K562 (cell line): Measurements from ENCODE around the gene FARP2. TPM values are rescaled to one million over a fixed set of nuclear protein-coding genes. Genes with fewer than 3 reads are reported as not detected.

Experiments
- ATAC-seq: fragments of 200-7000 bp; cut with Tn5 transposase; 3 replicates; pipeline ENCODE4 v1.9.1; 2020; ENCODE audit warnings: moderate library complexity
- BruUV-seq: library from RNA; stranded (reverse); fragments of 400-500 nt; replicated peaks from 2 replicates; lab custom pipeline; 2021; lab: Mats Ljungman, UMichigan
- CTCF ChIA-PET: fragments of 300-600 bp; formaldehyde crosslinking; extraction: SDS; loops from one replicate; lab custom pipeline; 2021; ENCODE audit warnings: low intra/inter-chr PET ratio; lab: Yijun Ruan, JAX
- POLR2A ChIA-PET: fragments of 300-600, 350-650 bp; sonication (Branson Sonifier 250); formaldehyde crosslinking; extraction: SDS; loops from one replicate; lab custom pipeline; 2021; ENCODE audit warnings: antibody characterized with exemption, inconsistent platforms; lab: Yijun Ruan, JAX
- DNase-seq, 4 experiments: peaks; one replicate each; pipeline versions ENCODE4 v3.0.0 to v3.0.0-alpha.2; 2011 to 2018; ENCODE audit warnings: low spot score in 3 of 4, mixed read lengths in 3 of 4; ENCODE audit errors: extremely low read depth in 1 of 4
- FAIRE-seq: peaks from 2 replicates; lab custom pipeline; 2011; peaks lifted over from hg19 to GRCh38; lab: Jason Lieb, UNC
- H2AFZ ChIP-seq: 2 replicates; pipeline ENCODE4 v1.6.0; 2011; ENCODE audit warnings: low read depth, low read length, control low read depth, inconsistent platforms
- H3K27ac ChIP-seq: fragments of 200-600 bp; 3 replicates; pipeline ENCODE4 v1.8.0; 2011; ENCODE audit warnings: low read depth, mild to moderate bottlenecking, control low read depth, inconsistent platforms, low read length, moderate library complexity, mixed read lengths; ENCODE audit errors: extremely low read depth
- H3K27me3 ChIP-seq, 2 experiments: fragments of 300-600 bp in 1 of 2; 2 replicates in 1 of 2; 3 replicates in 1 of 2; pipeline versions ENCODE4 v1.6.0 to v1.8.0; 2011; ENCODE audit warnings: inconsistent platforms in 2 of 2, low read length in 2 of 2, mild to moderate bottlenecking in 1 of 2, mixed read lengths in 1 of 2, moderate library complexity in 1 of 2; ENCODE audit not compliant: control insufficient read depth in 2 of 2, insufficient read depth in 2 of 2
- H3K36me3 ChIP-seq: fragments of 300-600 bp; 3 replicates; pipeline ENCODE4 v1.8.0; 2011; ENCODE audit warnings: mild to moderate bottlenecking, low read length, inconsistent platforms; ENCODE audit not compliant: control insufficient read depth, insufficient read depth
- H3K4me1 ChIP-seq, 2 experiments: fragments of 200-600 bp in 1 of 2; replicated peaks in 1 of 2; 2 replicates in 1 of 2; 3 replicates in 1 of 2; pipeline versions ENCODE4 v1.5.1 to v1.8.0; 2011; ENCODE audit warnings: inconsistent platforms in 2 of 2, low read length in 2 of 2, mild to moderate bottlenecking in 1 of 2, mixed read lengths in 1 of 2, moderate library complexity in 1 of 2; ENCODE audit not compliant: control insufficient read depth in 2 of 2, insufficient read depth in 2 of 2
- H3K4me2 ChIP-seq: 2 replicates; pipeline ENCODE4 v1.6.1; 2011; ENCODE audit warnings: low read length, control low read depth, inconsistent platforms, mixed read lengths; ENCODE audit not compliant: insufficient read depth
- H3K4me3 ChIP-seq: fragments of 200-600 bp; sonication (generic), shearing (Covaris generic); 2 replicates; pipeline ENCODE4 v1.5.1; 2016; ENCODE audit warnings: control low read depth, inconsistent platforms
- H3K79me2 ChIP-seq: fragments of 200-600 bp; 3 replicates; pipeline ENCODE4 v1.8.0; 2011; ENCODE audit warnings: low read length, inconsistent platforms; ENCODE audit not compliant: control insufficient read depth, insufficient read depth
- H3K9ac ChIP-seq, 2 experiments: 2 replicates each; pipeline versions ENCODE4 v1.6.0 to v1.6.1; 2011; ENCODE audit warnings: low read depth in 2 of 2, low read length in 2 of 2, control low read depth in 1 of 2, inconsistent platforms in 1 of 2, mild to moderate bottlenecking in 1 of 2, mixed read lengths in 1 of 2; ENCODE audit not compliant: insufficient read depth in 1 of 2
- H3K9me1 ChIP-seq: one replicate; pipeline ENCODE4 v1.6.0; 2011; ENCODE audit warnings: inconsistent platforms, mild to moderate bottlenecking, low read length, moderate library complexity; ENCODE audit not compliant: control insufficient read depth, insufficient read depth
- H3K9me3 ChIP-seq: replicated peaks from 2 replicates; pipeline ENCODE4 v1.5.1; 2011; ENCODE audit warnings: low read depth, low read length, inconsistent platforms; ENCODE audit not compliant: control insufficient read depth, insufficient read depth
- H4K20me1 ChIP-seq: replicated peaks from 2 replicates; pipeline ENCODE4 v1.6.1; 2011; ENCODE audit warnings: low read length, inconsistent platforms, mixed read lengths; ENCODE audit not compliant: control insufficient read depth, insufficient read depth
- GTF2B ChIP-seq: IDR thresholded peaks from 2 replicates; pipeline ENCODE4 v1.6.1; 2011; ENCODE audit not compliant: insufficient read length; ENCODE audit errors: extremely low read depth
- JUND ChIP-seq, 2 experiments: IDR thresholded peaks; 2 replicates in 1 of 2; 3 replicates in 1 of 2; pipeline ENCODE4 v1.6.1; 2011; ENCODE audit warnings: borderline replicate concordance in 2 of 2, low read depth in 2 of 2, low read length in 2 of 2, improper control_type of control experiment in 1 of 2, missing biosample characterization in 1 of 2, missing genetic modification characterization in 1 of 2, missing genetic modification reagents in 1 of 2
- KLF10 ChIP-seq: fragments of 250-450 bp; sonication (Bioruptor Pico); IDR thresholded peaks from 2 replicates; pipeline ENCODE4 v1.6.1; 2021; ENCODE audit warnings: matching md5 sums
- OTX1 ChIP-seq: fragments of 450-650 bp; formaldehyde crosslinking; IDR thresholded peaks from 2 replicates; pipeline ENCODE4 v1.4.0; 2022; ENCODE audit warnings: mild to moderate bottlenecking
- PCBP2 ChIP-seq: fragments of 200-400 bp; formaldehyde crosslinking; IDR thresholded peaks from 2 replicates; pipeline ENCODE4 v1.6.1; 2018; ENCODE audit warnings: low read length, low read depth, mild to moderate bottlenecking, moderate library complexity; ENCODE audit not compliant: poor library complexity, severe bottlenecking
- PHF21A ChIP-seq: fragments of 450-650 bp; IDR thresholded peaks from 2 replicates; pipeline ENCODE4 v1.6.1; 2017; ENCODE audit warnings: low read depth, borderline replicate concordance
- RFX1 ChIP-seq: fragments of 450-650 bp; IDR thresholded peaks from 2 replicates; pipeline ENCODE4 v1.6.1; 2016; ENCODE audit warnings: mild to moderate bottlenecking, moderate library complexity
- SIRT6 ChIP-seq: IDR thresholded peaks from one replicate; pipeline ENCODE4 v1.6.1; 2012; ENCODE audit warnings: low read depth, mild to moderate bottlenecking, control low read depth, inconsistent platforms, low read length, moderate library complexity
- SPI1 ChIP-seq: IDR thresholded peaks from 2 replicates; pipeline ENCODE4 v1.6.1; 2011; ENCODE audit warnings: low read depth, low read length, control low read depth, borderline replicate concordance
- TSHZ1 ChIP-seq: fragments of 250-450 bp; sonication (Bioruptor Pico); IDR thresholded peaks from 2 replicates; pipeline ENCODE4 v1.4.0; 2020; ENCODE audit warnings: mild to moderate bottlenecking, moderate library complexity
- UBTF ChIP-seq, 2 experiments: IDR thresholded peaks; 2 replicates each; pipeline ENCODE4 v1.6.1; 2012; ENCODE audit warnings: improper control_type of control experiment in 2 of 2, low read depth in 2 of 2, low read length in 2 of 2, borderline replicate concordance in 1 of 2
- YBX1 ChIP-seq: fragments of 450-650 bp; IDR thresholded peaks from 2 replicates; pipeline ENCODE4 v1.7.1; 2016; ENCODE audit warnings: mild to moderate bottlenecking
- YY1 ChIP-seq, 3 experiments: IDR thresholded peaks; 2 replicates each; pipeline ENCODE4 v1.6.1; 2011; ENCODE audit warnings: low read length in 2 of 3, mild to moderate bottlenecking in 2 of 3, moderate library complexity in 2 of 3, borderline replicate concordance in 1 of 3, control low read depth in 1 of 3, low read depth in 1 of 3; ENCODE audit not compliant: insufficient read depth in 3 of 3, insufficient replicate concordance in 2 of 3, control insufficient read depth in 1 of 3, insufficient read length in 1 of 3; ENCODE audit errors: extremely low read depth in 1 of 3
- ZNF699 ChIP-seq: fragments of 250-450 bp; sonication (Bioruptor Pico); IDR thresholded peaks from 2 replicates; pipeline ENCODE4 v1.8.0; 2021; ENCODE audit warnings: mild to moderate bottlenecking, moderate library complexity; ENCODE audit not compliant: insufficient replicate concordance
- ZNF79 ChIP-seq: fragments of 250-450 bp; sonication (Bioruptor Pico); IDR thresholded peaks from 2 replicates; pipeline ENCODE4 v1.4.0; 2020; ENCODE audit warnings: low read depth, mild to moderate bottlenecking, moderate library complexity
- WGBS: fragments of 100-300 bp; shearing (Covaris generic); methylation state at CpG from one replicate; pipeline ENCODE4 v1.1.6; 2016; ENCODE audit warnings: low coverage, mixed read lengths; ENCODE audit not compliant: insufficient coverage; ENCODE audit errors: missing lambda C conversion rate; 5-methylcytosine and 5-hydroxymethylcytosine counted together
- in situ Hi-C: fragments of 300-500 bp; cut with MboI; formaldehyde crosslinking; loops from 4 replicates; pipeline ENCODE4 v1.15.0; 2018; ENCODE audit warnings: inconsistent platforms, mixed read lengths
- intact Hi-C: fragments of 100-400 bp; cut with micrococcal nuclease; formaldehyde crosslinking; loops from 2 replicates; pipeline ENCODE4 v1.14.2; 2022
- polyA plus RNA-seq, 8 experiments: library from polyadenylated mRNA; depleted of rRNA in 4 of 8; stranded (reverse) in 5 of 8; unstranded in 3 of 8; fragments of >200 nt; fragmentation: Nextera tagmentation in 2 of 8; fragmentation: Illumina TruSeq in 1 of 8; extraction: Ambion mirVana in 2 of 8; extraction: Trizol in 1 of 8; gene quantifications; 2 replicates each; pipeline versions ENCODE4 v1.2.1 to v1.2.3, GENCODE V29; 2011 to 2014; ENCODE audit warnings: inconsistent platforms in 1 of 8, missing spikeins in 1 of 8
- total RNA-seq, 7 experiments: library from RNA; depleted of rRNA in 6 of 7; stranded (reverse); fragments of >200 nt in 6 of 7; fragmentation: Illumina TruSeq in 2 of 7; extraction: Trizol in 2 of 7; gene quantifications; 2 replicates each; pipeline versions ENCODE4 v1.2.1 to v1.2.3, GENCODE V29; 2011 to 2021; ENCODE audit warnings: low replicate concordance in 1 of 7

The FARP2 gene
- total and polyA plus RNA-seq, 9 of the 15 experiments (the other 6 are each of a cell fraction or from before 2014, with no cell fraction given), result 4.1 to 38.1 (median 21.1) TPM

GRCh38 chr2:241532168-241532567, 176.1 kb downstream of the FARP2 start:
- no peak for DNase-seq
- intact Hi-C loops, result no loop called here
- peaks cover 3 to 25% of the 10 kb centered on the region in 2 experiments; a peak in 4 of 5 replicates for H3K27me3 ChIP-seq
- POLR2A ChIA-PET, result interaction anchor here (0.7 kb wide), 1 partner anchor 248 kb away, joined by 3 read pairs; no protein-coding TSS in a partner anchor
- no peak overlapping the region for H3K9ac ChIP-seq
- ATAC-seq, result no peak
- H2AFZ ChIP-seq, result no peak overlapping the region
- no peaks in the 10 kb centered on the region for H3K79me2 ChIP-seq
- no peak for FAIRE-seq
- no peak overlapping the region for H3K27ac ChIP-seq
- in situ Hi-C loops, result no loop called here
- peaks cover 0 to 16% of the 10 kb centered on the region in 2 experiments; a peak in 2 of 5 replicates for H3K4me1 ChIP-seq
- no peaks in the 10 kb centered on the region for H3K36me3 ChIP-seq
- CTCF ChIA-PET, result no interaction called here
- no peak overlapping the region for H3K4me2 ChIP-seq
- BruUV-seq, result no TSS peak
- H3K9me1 ChIP-seq, result no peaks in the 10 kb centered on the region
- H4K20me1 ChIP-seq, result no peaks in the 10 kb centered on the region
- WGBS, result 5% methylated on average over 8 of the region's 8 CpGs
- no peak overlapping the region for H3K4me3 ChIP-seq
- no peaks in the 10 kb centered on the region for H3K9me3 ChIP-seq
- TF ChIP-seq OTX1 (CRISPR knock-in tag) (no peak), YY1 (IDR thresholded peaks at IDR 0.05; ENCODE audit: borderline replicate concordance in 1 of 3, control insufficient read depth in 1 of 3, extremely low read depth in 1 of 3, insufficient read depth in 3 of 3, insufficient read length in 1 of 3, insufficient replicate concordance in 2 of 3, low read depth in 1 of 3, low read length in 2 of 3) (no peak), PHF21A (no peak), ZNF699 (CRISPR knock-in tag) (no peak), PCBP2 (no peak), YBX1 (no peak), RFX1 (no peak), UBTF (IDR thresholded peaks at IDR 0.05; ENCODE audit: borderline replicate concordance in 1 of 2, low read depth in 2 of 2, low read length in 2 of 2) (no peak), KLF10 (no peak), JUND (IDR thresholded peaks at IDR 0.05; ENCODE audit: borderline replicate concordance, low read depth, low read length) (no peak), JUND (tag; IDR thresholded peaks at IDR 0.05; ENCODE audit: borderline replicate concordance, low read depth, low read length) (no peak), ZNF79 (no peak), SIRT6 (no peak), GTF2B (no peak), TSHZ1 (no peak), SPI1 (no peak)
